VCaP (cell line): ENCODE results near the gene B4GALNT2.
"Not testable (repeated sequence)": the region's sequence is repeated elsewhere in the genome, so short reads cannot be mapped to it uniquely, and the experiment has no call there.

Experiments used
- H3K27ac ChIP-seq: fragments of 450-650 bp; 2 replicates; pipeline ENCODE4 v1.5.1; 2017
- TF ChIP-seq, protein P1 (sequence below): fragments of 450-650 bp; conservative IDR thresholded peaks from 2 replicates; pipeline ENCODE4 v1.5.1; 2017; ENCODE audit warnings: mild to moderate bottlenecking, moderate library complexity

The B4GALNT2 gene

DNA sequence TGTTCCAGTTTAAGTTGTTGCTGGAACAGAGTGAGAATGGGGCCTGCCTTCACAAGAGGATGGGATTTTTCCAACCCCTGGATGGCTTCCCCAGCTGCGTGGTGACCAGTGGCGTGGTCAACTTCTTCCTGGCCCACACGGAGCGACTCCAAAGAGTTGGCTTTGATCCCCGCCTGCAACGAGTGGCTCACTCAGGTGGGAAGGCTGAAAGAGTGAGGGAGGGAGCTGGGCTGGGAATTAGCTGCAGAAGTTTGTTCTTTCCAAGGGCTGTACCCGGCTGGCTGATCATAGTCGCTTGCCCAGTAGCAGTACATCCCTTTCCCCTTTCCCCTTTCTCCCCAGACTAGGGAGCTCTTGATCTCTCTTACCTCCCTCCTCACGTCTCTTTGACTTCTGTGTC is 36.1 kb downstream of the B4GALNT2 start:
- TF ChIP-seq, protein P1, sequence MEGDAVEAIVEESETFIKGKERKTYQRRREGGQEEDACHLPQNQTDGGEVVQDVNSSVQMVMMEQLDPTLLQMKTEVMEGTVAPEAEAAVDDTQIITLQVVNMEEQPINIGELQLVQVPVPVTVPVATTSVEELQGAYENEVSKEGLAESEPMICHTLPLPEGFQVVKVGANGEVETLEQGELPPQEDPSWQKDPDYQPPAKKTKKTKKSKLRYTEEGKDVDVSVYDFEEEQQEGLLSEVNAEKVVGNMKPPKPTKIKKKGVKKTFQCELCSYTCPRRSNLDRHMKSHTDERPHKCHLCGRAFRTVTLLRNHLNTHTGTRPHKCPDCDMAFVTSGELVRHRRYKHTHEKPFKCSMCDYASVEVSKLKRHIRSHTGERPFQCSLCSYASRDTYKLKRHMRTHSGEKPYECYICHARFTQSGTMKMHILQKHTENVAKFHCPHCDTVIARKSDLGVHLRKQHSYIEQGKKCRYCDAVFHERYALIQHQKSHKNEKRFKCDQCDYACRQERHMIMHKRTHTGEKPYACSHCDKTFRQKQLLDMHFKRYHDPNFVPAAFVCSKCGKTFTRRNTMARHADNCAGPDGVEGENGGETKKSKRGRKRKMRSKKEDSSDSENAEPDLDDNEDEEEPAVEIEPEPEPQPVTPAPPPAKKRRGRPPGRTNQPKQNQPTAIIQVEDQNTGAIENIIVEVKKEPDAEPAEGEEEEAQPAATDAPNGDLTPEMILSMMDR: no peak
- no peak overlapping the region for H3K27ac ChIP-seq

GRCh38 chr17:49170216-49170615 is 37.6 kb downstream of the B4GALNT2 start:
- TF ChIP-seq, protein P1: no peak
- no peak overlapping the region for H3K27ac ChIP-seq

GRCh38 chr17:49170711-49171110 is 38.1 kb downstream of the B4GALNT2 start:
- not testable (repeated sequence) for H3K27ac ChIP-seq

DNA sequence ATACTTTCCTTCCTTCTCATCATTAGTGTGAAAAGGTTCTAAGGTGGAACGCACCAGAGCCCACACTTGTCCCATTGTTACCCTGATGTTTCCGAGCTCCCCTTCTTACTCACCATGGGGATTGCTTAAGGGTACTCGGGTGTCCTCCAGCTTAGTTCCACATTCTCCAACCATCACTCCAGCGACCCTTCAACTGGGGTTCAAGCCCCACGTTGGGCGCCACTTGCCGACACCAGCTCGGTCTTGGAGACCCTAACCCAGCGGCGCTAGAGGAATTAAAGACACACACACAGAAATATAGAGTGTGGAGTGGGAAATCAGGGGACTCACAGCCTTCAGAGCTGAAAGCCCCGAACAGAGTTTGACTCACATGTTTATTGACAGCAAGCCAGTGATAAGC is 43.4 kb downstream of the B4GALNT2 start:
- not testable (repeated sequence) for H3K27ac ChIP-seq

GRCh38 chr17:49180303-49180702 is 47.7 kb downstream of the B4GALNT2 start:
- H3K27ac ChIP-seq: no peak overlapping the region
- TF ChIP-seq, protein P1: peak; percentile 74

GRCh38 chr17:49180998-49181635 is 48.5 kb downstream of the B4GALNT2 start:
- H3K27ac ChIP-seq: no peak overlapping the region
- TF ChIP-seq, protein P1: no peak

- TF ChIP-seq, protein P1: no peak
Observed at GRCh38 chr17:49183341-49183740, 50.8 kb downstream of the B4GALNT2 start.

DNA sequence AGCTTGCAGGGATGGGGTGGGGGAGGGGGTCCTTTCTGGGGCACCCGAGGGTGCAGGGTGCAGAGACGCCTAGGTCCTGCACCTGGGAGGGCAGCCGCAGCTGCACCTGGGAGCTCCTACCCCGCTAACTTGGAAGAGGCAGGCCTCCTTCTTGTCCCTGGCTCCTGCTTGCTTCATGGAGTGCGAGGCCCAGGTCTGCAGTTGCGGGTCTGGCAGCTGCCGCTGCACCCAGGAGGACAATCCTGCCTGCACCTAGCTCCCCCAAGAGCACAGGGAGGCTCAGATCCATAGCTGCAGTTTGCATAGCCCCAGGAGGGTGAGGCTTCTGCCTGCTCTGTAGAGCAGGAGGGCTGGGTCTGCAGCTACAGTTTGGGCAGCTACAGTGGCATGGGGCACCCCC is 51.2 kb downstream of the B4GALNT2 start:
- TF ChIP-seq, protein P1: no peak
- no peak overlapping the region for H3K27ac ChIP-seq

More at GRCh38 chr17:49183341-49183740, 50.8 kb downstream of the B4GALNT2 start:
- no peak overlapping the region for H3K27ac ChIP-seq

GRCh38 chr17:49184522-49184921 is 52.0 kb downstream of the B4GALNT2 start:
- not testable (repeated sequence) for H3K27ac ChIP-seq

DNA sequence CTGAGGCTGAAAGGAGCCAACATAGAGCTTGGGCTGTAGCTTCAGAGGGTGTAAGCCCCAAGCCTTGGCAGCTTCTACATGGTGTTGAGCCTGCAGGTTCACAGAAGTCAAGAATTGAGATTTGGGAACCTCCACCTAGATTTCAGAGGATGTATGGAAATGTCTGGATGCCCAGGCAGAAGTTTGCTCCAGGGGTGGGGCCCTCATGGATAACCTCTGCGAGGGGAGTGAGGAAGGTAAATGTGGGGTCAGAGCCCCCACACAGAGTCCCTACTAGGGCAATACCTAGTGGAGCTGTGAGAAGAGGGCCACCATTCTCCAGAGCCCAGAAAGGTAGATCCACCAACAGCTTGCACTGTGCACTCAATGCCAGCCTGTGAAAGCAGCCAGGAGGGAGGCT is 52.8 kb downstream of the B4GALNT2 start:
- H3K27ac ChIP-seq: not testable (repeated sequence)
